ENCODE results near the gene WDFY2.

GRCh38 chr13:51675385-51675784 lies 91.1 kb downstream of the WDFY2 start:
- TF ChIP-seq CTCF (conservative IDR thresholded peaks at IDR 0.05; ENCODE audit: low read length), result no peak
- no peak for TF ChIP-seq EZH2phosphoT487 (IDR thresholded peaks at IDR 0.05; ENCODE audit: borderline replicate concordance)
